PC-3 (cell line): ENCODE data around the gene SCYL1. TPM values are rescaled to one million over a fixed set of nuclear protein-coding genes. Genes with fewer than 3 reads are reported as not detected.

Experiments used
- ATAC-seq: fragments of 200-7000 bp; cut with Tn5 transposase; 2 replicates; pipeline ENCODE4 v1.9.1; 2020; ENCODE audit warnings: mild to moderate bottlenecking, moderate library complexity
- BruUV-seq: library from RNA; stranded (reverse); fragments of 400-500 nt; replicated peaks from 2 replicates; lab custom pipeline; 2021; lab: Mats Ljungman, UMichigan
- CTCF ChIA-PET: fragments of 300-600 bp; sonication (Branson Sonifier 250); formaldehyde crosslinking; loops from one replicate; lab custom pipeline; 2022; ENCODE audit warnings: antibody characterized with exemption; lab: Charles Lee
- POLR2A ChIA-PET: fragments of 300-600 bp; sonication (Branson Sonifier 250); formaldehyde crosslinking; loops from one replicate; lab custom pipeline; 2022; ENCODE audit warnings: antibody characterized with exemption; ENCODE audit not compliant: unreplicated experiment; lab: Charles Lee
- DNase-seq: peaks from one replicate; pipeline ENCODE4 v3.0.0-alpha.2; 2015
- H2AFZ ChIP-seq: fragments of 300-600 bp; sonication (generic); 2 replicates; pipeline ENCODE4 v1.6.0; 2016; ENCODE audit warnings: antibody characterized with exemption, low read length
- H3F3A ChIP-seq: fragments of 300-600 bp; sonication (generic); one replicate; pipeline ENCODE4 v1.6.0; 2017; ENCODE audit warnings: antibody characterized with exemption, low read length, control low read depth, mild to moderate bottlenecking; ENCODE audit not compliant: unreplicated experiment
- H3K27ac ChIP-seq: fragments of 300-600 bp; sonication (generic); 2 replicates; pipeline ENCODE4 v1.5.1; 2016; ENCODE audit warnings: mild to moderate bottlenecking, low read length
- H3K27me3 ChIP-seq: fragments of 300-600 bp; sonication (generic); 2 replicates; pipeline ENCODE4 v1.6.1; 2016; ENCODE audit warnings: low read length, mixed read lengths
- H3K36me3 ChIP-seq: fragments of 300-600 bp; sonication (generic); 2 replicates; pipeline ENCODE4 v1.6.1; 2016; ENCODE audit warnings: low read depth, mixed run types, low read length, mixed read lengths
- H3K4me1 ChIP-seq: fragments of 300-600 bp; sonication (generic); 2 replicates; pipeline ENCODE4 v1.5.1; 2016; ENCODE audit warnings: low read length; ENCODE audit not compliant: insufficient read depth
- H3K4me2 ChIP-seq: fragments of 300-600 bp; sonication (generic); 2 replicates; pipeline ENCODE4 v1.6.0; 2016; ENCODE audit warnings: low read length
- H3K4me3 ChIP-seq: fragments of 300-600 bp; sonication (generic); 2 replicates; pipeline ENCODE4 v1.5.1; 2016; ENCODE audit warnings: mild to moderate bottlenecking, low read length, mixed read lengths
- H3K79me2 ChIP-seq: fragments of 300-600 bp; sonication (generic); 2 replicates; pipeline ENCODE4 v1.6.1; 2017; ENCODE audit warnings: low read length, mixed read lengths
- H3K9ac ChIP-seq: fragments of 300-600 bp; sonication (generic); 2 replicates; pipeline ENCODE4 v1.6.0; 2016; ENCODE audit warnings: mild to moderate bottlenecking, low read length
- H3K9me2 ChIP-seq: fragments of 300-600 bp; sonication (generic); replicated peaks from 2 replicates; pipeline ENCODE4 v1.6.1; 2016; ENCODE audit warnings: mixed run types, low read length, mixed read lengths
- H3K9me3 ChIP-seq: fragments of 300-600 bp; sonication (generic); 2 replicates; pipeline ENCODE4 v1.6.1; 2016; ENCODE audit warnings: low read length, mixed read lengths
- H4K20me1 ChIP-seq: fragments of 300-600 bp; sonication (generic); 2 replicates; pipeline ENCODE4 v1.6.1; 2016; ENCODE audit warnings: low read length, mixed read lengths
- CTCF ChIP-seq: fragments of 300-600 bp; sonication (generic); conservative IDR thresholded peaks from 2 replicates; pipeline ENCODE4 v1.5.1; 2017; ENCODE audit warnings: antibody characterized with exemption, low read depth, mild to moderate bottlenecking, low read length
- EZH2 ChIP-seq: fragments of 300-600 bp; sonication (generic); IDR thresholded peaks from one replicate; pipeline ENCODE4 v1.6.1; 2017; ENCODE audit warnings: antibody characterized with exemption, mild to moderate bottlenecking, low read length; ENCODE audit not compliant: unreplicated experiment
- EZH2phosphoT487 ChIP-seq: fragments of 300-600 bp; sonication (generic); IDR thresholded peaks from 2 replicates; pipeline ENCODE4 v1.6.1; 2018; ENCODE audit warnings: mild to moderate bottlenecking, antibody characterized with exemption, low read length, borderline replicate concordance
- intact Hi-C: fragments of 100-400 bp; cut with micrococcal nuclease; formaldehyde crosslinking; loops from 2 replicates; pipeline ENCODE4 v1.9.0; 2023
- total RNA-seq: library from RNA; depleted of rRNA; stranded (reverse); fragments of >200 nt; gene quantifications from 2 replicates; pipeline ENCODE4 v1.2.3, GENCODE V29; 2014

SCYL1 gene
- total RNA-seq, 1 experiment from 2014 or later: 201 TPM

- Histone ChIP-seq H3K36me3 (peaks cover 72% of the 10 kb centered on the region), H3K27me3 (no peaks in the 10 kb centered on the region), H4K20me1 (peaks cover 75% of the 10 kb centered on the region), H3K4me3 (peak overlapping the region; percentile 95), H3K4me1 (peaks cover 55% of the 10 kb centered on the region), H3K4me2 (peak overlapping the region; percentile 90), H3K79me2 (peaks cover 87% of the 10 kb centered on the region), H3K9me2 (no peaks in the 10 kb centered on the region), H3F3A (peaks cover 85% of the 10 kb centered on the region), H3K9ac (peak overlapping the region; percentile 97), H3K27ac (0 out of 2 replicates have a peak overlapping the region, but pooled peaks have one; percentile 1), H3K9me3 (no peaks in the 10 kb centered on the region), H2AFZ (no peak overlapping the region)
- CTCF ChIA-PET: interaction anchor here (0.7 kb wide), 1 partner anchor 98 kb away, joined by 6 read pairs; no protein-coding TSS in a partner anchor
- intact Hi-C loops: no loop called here
- DNase-seq (no peak), ATAC-seq (no peak)
- TF ChIP-seq EZH2 (no peak), CTCF (no peak), EZH2phosphoT487 (no peak)
- BruUV-seq: no TSS peak
- POLR2A ChIA-PET: interaction anchor here (0.6 to 2.0 kb wide), 7 partner anchors 12 to 1560 kb away, joined by 3 to 10 read pairs (median 6); partner anchors contain the start of gene NEAT1
Observed at GRCh38 chr11:65502555-65503367, 22.1 kb upstream of the SCYL1 start.

DNA sequence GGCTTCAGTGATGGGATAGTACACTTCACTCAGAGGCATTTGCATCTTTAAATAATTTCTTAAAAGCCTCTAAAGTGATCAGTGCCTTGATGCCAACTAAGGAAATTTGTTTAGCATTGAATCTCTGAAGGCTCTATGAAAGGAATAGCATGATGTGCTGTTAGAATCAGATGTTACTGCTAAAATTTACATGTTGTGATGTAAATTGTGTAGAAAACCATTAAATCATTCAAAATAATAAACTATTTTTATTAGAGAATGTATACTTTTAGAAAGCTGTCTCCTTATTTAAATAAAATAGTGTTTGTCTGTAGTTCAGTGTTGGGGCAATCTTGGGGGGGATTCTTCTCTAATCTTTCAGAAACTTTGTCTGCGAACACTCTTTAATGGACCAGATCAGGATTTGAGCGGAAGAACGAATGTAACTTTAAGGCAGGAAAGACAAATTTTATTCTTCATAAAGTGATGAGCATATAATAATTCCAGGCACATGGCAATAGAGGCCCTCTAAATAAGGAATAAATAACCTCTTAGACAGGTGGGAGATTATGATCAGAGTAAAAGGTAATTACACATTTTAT, 21.4 kb upstream of the SCYL1 start:
- ATAC-seq (no peak), DNase-seq (no peak)
- CTCF ChIA-PET: no interaction called here
- peak overlapping the region; percentile 90 for H3K4me2 ChIP-seq
- H3K4me1 ChIP-seq: peaks cover 49% of the 10 kb centered on the region
- peaks cover 75% of the 10 kb centered on the region for H4K20me1 ChIP-seq
- peaks cover 80% of the 10 kb centered on the region for H3K79me2 ChIP-seq
- H3F3A ChIP-seq: peaks cover 86% of the 10 kb centered on the region
- H3K9ac ChIP-seq: peak overlapping the region; percentile 97
- H3K27ac ChIP-seq: no peak overlapping the region
- no peak for TF ChIP-seq CTCF
- TF ChIP-seq EZH2: no peak
- no peak for TF ChIP-seq EZH2phosphoT487
- H3K9me2 ChIP-seq: no peaks in the 10 kb centered on the region
- POLR2A ChIA-PET: interaction anchor here (0.6 to 2.0 kb wide), 3 partner anchors 12 to 167 kb away, joined by 3 to 7 read pairs (median 7); no protein-coding TSS in a partner anchor
- H2AFZ ChIP-seq: no peak overlapping the region
- intact Hi-C loops: no loop called here
- H3K9me3 ChIP-seq: no peaks in the 10 kb centered on the region
- H3K4me3 ChIP-seq: peak overlapping the region; percentile 95
- BruUV-seq: no TSS peak
- peaks cover 72% of the 10 kb centered on the region for H3K36me3 ChIP-seq
- no peaks in the 10 kb centered on the region for H3K27me3 ChIP-seq
